NB4 (cell line): ENCODE data around the gene KCNJ2.

Source experiments
- POLR2A ChIP-seq: IDR thresholded peaks from 2 replicates; pipeline ENCODE4 v1.6.1; 2011; ENCODE audit warnings: mild to moderate bottlenecking; ENCODE audit not compliant: insufficient read length; ENCODE audit errors: extremely low read depth
- TF ChIP-seq, protein P1 (sequence below): IDR thresholded peaks from one replicate; pipeline ENCODE4 v1.5.1; 2012; ENCODE audit warnings: low read depth, low read length

GRCh38 chr17:70137451-70138230, 31.7 kb upstream of the KCNJ2 start:
- TF ChIP-seq, protein P1, sequence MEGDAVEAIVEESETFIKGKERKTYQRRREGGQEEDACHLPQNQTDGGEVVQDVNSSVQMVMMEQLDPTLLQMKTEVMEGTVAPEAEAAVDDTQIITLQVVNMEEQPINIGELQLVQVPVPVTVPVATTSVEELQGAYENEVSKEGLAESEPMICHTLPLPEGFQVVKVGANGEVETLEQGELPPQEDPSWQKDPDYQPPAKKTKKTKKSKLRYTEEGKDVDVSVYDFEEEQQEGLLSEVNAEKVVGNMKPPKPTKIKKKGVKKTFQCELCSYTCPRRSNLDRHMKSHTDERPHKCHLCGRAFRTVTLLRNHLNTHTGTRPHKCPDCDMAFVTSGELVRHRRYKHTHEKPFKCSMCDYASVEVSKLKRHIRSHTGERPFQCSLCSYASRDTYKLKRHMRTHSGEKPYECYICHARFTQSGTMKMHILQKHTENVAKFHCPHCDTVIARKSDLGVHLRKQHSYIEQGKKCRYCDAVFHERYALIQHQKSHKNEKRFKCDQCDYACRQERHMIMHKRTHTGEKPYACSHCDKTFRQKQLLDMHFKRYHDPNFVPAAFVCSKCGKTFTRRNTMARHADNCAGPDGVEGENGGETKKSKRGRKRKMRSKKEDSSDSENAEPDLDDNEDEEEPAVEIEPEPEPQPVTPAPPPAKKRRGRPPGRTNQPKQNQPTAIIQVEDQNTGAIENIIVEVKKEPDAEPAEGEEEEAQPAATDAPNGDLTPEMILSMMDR: no peak
- no peak for TF ChIP-seq POLR2A
